Endothelial cell of umbilical vein (primary cell): Measurements from ENCODE around the gene ZCCHC9. TPM values are rescaled to one million over a fixed set of nuclear protein-coding genes. Genes with fewer than 3 reads are reported as not detected.

ENCODE experiments used
- BruUV-seq: library from RNA; stranded (reverse); fragments of 400-500 nt; replicated peaks from 2 replicates; lab custom pipeline; 2021; lab: Mats Ljungman, UMichigan
- CTCF ChIA-PET: fragments of 300-600, 350-600 bp; sonication (Branson Sonifier 250); formaldehyde crosslinking; loops from one replicate; lab custom pipeline; 2021; ENCODE audit warnings: antibody characterized with exemption, inconsistent platforms; lab: Charles Lee
- POLR2A ChIA-PET: fragments of 300-600, 350-600 bp; sonication (Branson Sonifier 250); formaldehyde crosslinking; loops from one replicate; lab custom pipeline; 2021; ENCODE audit warnings: antibody characterized with exemption, inconsistent platforms; lab: Charles Lee
- DNase-seq: peaks from one replicate; pipeline ENCODE4 v3.0.0-alpha.2; 2011; ENCODE audit warnings: low read depth, low spot score
- FAIRE-seq: peaks from 2 replicates; lab custom pipeline; 2011; peaks lifted over from hg19 to GRCh38; lab: Jason Lieb, UNC
- H2AFZ ChIP-seq: 2 replicates; pipeline ENCODE4 v1.6.0; 2012; ENCODE audit warnings: low read depth, low read length, control low read depth, inconsistent platforms
- H3K27ac ChIP-seq: 2 replicates; pipeline ENCODE4 v1.5.1; 2011; ENCODE audit warnings: low read depth, mild to moderate bottlenecking, control low read depth, low read length, moderate library complexity; ENCODE audit not compliant: insufficient read depth
- H3K27me3 ChIP-seq, 2 experiments: 2 replicates each; pipeline versions ENCODE4 v1.6.0 to v1.6.1; 2011; ENCODE audit warnings: low read length in 2 of 2, mixed read lengths in 1 of 2; ENCODE audit not compliant: control insufficient read depth in 2 of 2, insufficient read depth in 2 of 2
- H3K36me3 ChIP-seq, 2 experiments: 2 replicates in 1 of 2; 3 replicates in 1 of 2; pipeline ENCODE4 v1.5.1; 2011; ENCODE audit warnings: low read length in 2 of 2, mild to moderate bottlenecking in 1 of 2, moderate library complexity in 1 of 2; ENCODE audit not compliant: control insufficient read depth in 2 of 2, insufficient read depth in 2 of 2; ENCODE audit errors: extremely low read depth in 1 of 2
- H3K4me1 ChIP-seq: 3 replicates; pipeline ENCODE4 v1.5.1; 2011; ENCODE audit warnings: mild to moderate bottlenecking, low read length; ENCODE audit not compliant: control insufficient read depth, insufficient read depth; ENCODE audit errors: extremely low read depth
- H3K4me2 ChIP-seq: 2 replicates; pipeline ENCODE4 v1.6.1; 2011; ENCODE audit warnings: low read length, control low read depth, mixed read lengths; ENCODE audit not compliant: insufficient read depth
- H3K4me3 ChIP-seq, 3 experiments: fragments of 200-600 bp in 1 of 3; sonication (generic), shearing (Covaris generic) in 1 of 3; replicated peaks in 1 of 3; 2 replicates each; pipeline ENCODE4 v1.5.1; 2011 to 2016; ENCODE audit warnings: control low read depth in 3 of 3, low read length in 3 of 3, mild to moderate bottlenecking in 2 of 3, inconsistent platforms in 1 of 3, low read depth in 1 of 3, moderate library complexity in 1 of 3; ENCODE audit not compliant: insufficient read depth in 1 of 3
- H3K79me2 ChIP-seq: 2 replicates; pipeline ENCODE4 v1.6.0; 2012; ENCODE audit warnings: low read length, inconsistent platforms; ENCODE audit not compliant: control insufficient read depth, insufficient read depth
- H3K9ac ChIP-seq: replicated peaks from 2 replicates; pipeline ENCODE3; 2011; ENCODE audit warnings: low read length, control low read depth; ENCODE audit not compliant: insufficient read depth; ENCODE audit errors: extremely low read depth
- H3K9me1 ChIP-seq: replicated peaks from 3 replicates; pipeline ENCODE4 v1.6.0; 2011; ENCODE audit warnings: mild to moderate bottlenecking, low read length; ENCODE audit not compliant: control insufficient read depth, insufficient read depth; ENCODE audit errors: extremely low read depth
- H3K9me3 ChIP-seq: replicated peaks from 2 replicates; pipeline ENCODE4 v1.5.1; 2012; ENCODE audit warnings: low read length, inconsistent platforms; ENCODE audit not compliant: control insufficient read depth, insufficient read depth
- H4K20me1 ChIP-seq: replicated peaks from 2 replicates; pipeline ENCODE3; 2011; ENCODE audit warnings: mild to moderate bottlenecking, low read length; ENCODE audit not compliant: control insufficient read depth, insufficient read depth; ENCODE audit errors: extremely low read depth
- FOS ChIP-seq: IDR thresholded peaks from 2 replicates; pipeline ENCODE4 v1.6.1; 2011; ENCODE audit warnings: mild to moderate bottlenecking, low read length, moderate library complexity, borderline replicate concordance; ENCODE audit not compliant: insufficient read depth
- JUN ChIP-seq: IDR thresholded peaks from 2 replicates; pipeline ENCODE4 v1.6.1; 2011; ENCODE audit warnings: borderline replicate concordance, low read depth; ENCODE audit not compliant: insufficient read length, insufficient read depth
- MYC ChIP-seq: IDR thresholded peaks from one replicate; pipeline ENCODE4 v1.6.1; 2011; ENCODE audit warnings: mild to moderate bottlenecking, low read depth, low read length
- POLR2A ChIP-seq: IDR thresholded peaks from 2 replicates; pipeline ENCODE4 v1.6.1; 2012; ENCODE audit warnings: low read depth, mild to moderate bottlenecking, control low read depth, low read length
- POLR2AphosphoS5 ChIP-seq: IDR thresholded peaks from 2 replicates; pipeline ENCODE4 v1.6.1; 2012; ENCODE audit warnings: low read depth, mild to moderate bottlenecking, control low read depth, low read length, moderate library complexity; ENCODE audit not compliant: insufficient read depth
- dilution Hi-C: fragments of 300-500 bp; cut with MboI; formaldehyde crosslinking; loops from one replicate; pipeline ENCODE4 v1.15.0; 2019; ENCODE audit warnings: low sequenced_read_pairs; ENCODE audit not compliant: extremely low pct_ligation_motif_present
- intact Hi-C: fragments of 100-400 bp; cut with micrococcal nuclease; formaldehyde crosslinking; loops from one replicate; pipeline ENCODE4 v1.10.0; 2022
- polyA plus RNA-seq, 4 experiments: library from polyadenylated mRNA; depleted of rRNA in 3 of 4; stranded (reverse) in 3 of 4; unstranded in 1 of 4; fragments of >200 nt; gene quantifications; 2 replicates each; pipeline versions ENCODE4 v1.2.1 to v1.2.3, GENCODE V29; 2011 to 2012; ENCODE audit warnings: missing spikeins in 1 of 4
- total RNA-seq: library from RNA; stranded (reverse); gene quantifications from 2 replicates; pipeline ENCODE4 v1.2.3, GENCODE V29; 2021

ZCCHC9 gene
- total and polyA plus RNA-seq, 2 donors (not counting 3 experiments of a cell fraction or from before 2014, with no cell fraction given), result 6.8 to 23.9 TPM

GRCh38 chr5:81316571-81316970 is 15.2 kb downstream of the ZCCHC9 start:
- BruUV-seq, result no TSS peak
- Histone ChIP-seq H3K4me2 (no peak overlapping the region), H3K4me1 (no peaks in the 10 kb centered on the region), H3K27me3 (no peaks in the 10 kb centered on the region), H3K4me3 (no peak overlapping the region), H4K20me1 (no peaks in the 10 kb centered on the region), H3K9me1 (no peaks in the 10 kb centered on the region), H3K9ac (no peak overlapping the region), H3K9me3 (no peaks in the 10 kb centered on the region), H3K27ac (no peak overlapping the region), H3K79me2 (no peaks in the 10 kb centered on the region), H2AFZ (no peak overlapping the region), H3K36me3 (peaks cover 0 to 4% of the 10 kb centered on the region in 2 experiments)
- intact Hi-C loops, result no loop called here
- FAIRE-seq (no peak), DNase-seq (no peak)
- ChIA-PET POLR2A (no interaction called here), CTCF (no interaction called here)
- TF ChIP-seq JUN, result no peak
- no peak for TF ChIP-seq FOS
- dilution Hi-C loops, result no loop called here

GRCh38 chr5:81317536-81317935 is 16.1 kb downstream of the ZCCHC9 start:
- CTCF ChIA-PET, result no interaction called here
- H3K27me3 ChIP-seq, result no peaks in the 10 kb centered on the region
- no peak overlapping the region for H3K4me2 ChIP-seq
- TF ChIP-seq MYC, result no peak
- TF ChIP-seq JUN, result no peak
- no peak for TF ChIP-seq FOS
- TF ChIP-seq POLR2AphosphoS5, result no peak
- TF ChIP-seq POLR2A, result no peak
- BruUV-seq, result no TSS peak
- no peaks in the 10 kb centered on the region for H3K4me1 ChIP-seq
- no peaks in the 10 kb centered on the region for H4K20me1 ChIP-seq
- no peak for FAIRE-seq
- no peak overlapping the region for H3K4me3 ChIP-seq
- peaks cover 0 to 2% of the 10 kb centered on the region in 2 experiments for H3K36me3 ChIP-seq
- H3K27ac ChIP-seq, result no peak overlapping the region
- no peaks in the 10 kb centered on the region for H3K9me1 ChIP-seq
- H3K79me2 ChIP-seq, result no peaks in the 10 kb centered on the region
- dilution Hi-C loops, result no loop called here
- intact Hi-C loops, result no loop called here
- H3K9ac ChIP-seq, result no peak overlapping the region
- DNase-seq, result no peak
- POLR2A ChIA-PET, result no interaction called here
- no peak overlapping the region for H2AFZ ChIP-seq
- H3K9me3 ChIP-seq, result no peaks in the 10 kb centered on the region
